Measurements from ENCODE around the gene CEMIP.

The CEMIP gene

GRCh38 chr15:80831192-80831591 is 52.0 kb downstream of the CEMIP start:
- no peaks in the 10 kb centered on the region for H3K79me2 ChIP-seq (ENCODE audit: insufficient read depth, low read length)
- no peaks in the 10 kb centered on the region for H3K36me3 ChIP-seq (ENCODE audit: insufficient read depth, low read length)
- no peaks in the 10 kb centered on the region for H4K20me1 ChIP-seq (ENCODE audit: insufficient read depth, low read length, poor library complexity, severe bottlenecking)
- H3K4me3 ChIP-seq (ENCODE audit: low read length, poor library complexity, severe bottlenecking), result no peak overlapping the region
- no peak overlapping the region for H2AFZ ChIP-seq (ENCODE audit: low read length)
- no peaks in the 10 kb centered on the region for H3K9me3 ChIP-seq (ENCODE audit: insufficient read depth, low read depth, low read length)
- H3K27me3 ChIP-seq (ENCODE audit: insufficient read depth, low read length, poor library complexity, severe bottlenecking), result no peaks in the 10 kb centered on the region
- TF ChIP-seq EZH2phosphoT487 (IDR thresholded peaks at IDR 0.05; ENCODE audit: borderline replicate concordance) (no peak), CTCF (conservative IDR thresholded peaks at IDR 0.05; ENCODE audit: low read length) (no peak)
- no peaks in the 10 kb centered on the region for H3K4me1 ChIP-seq (ENCODE audit: insufficient read depth, low read length, poor library complexity, severe bottlenecking)
- no peak overlapping the region for H3K9ac ChIP-seq (ENCODE audit: low read depth, low read length, poor library complexity, severe bottlenecking)
- H3F3A ChIP-seq (ENCODE audit: low read depth), result no peaks in the 10 kb centered on the region
- no peaks in the 10 kb centered on the region for H3K9me2 ChIP-seq (replicated peaks; ENCODE audit: low read depth, low read length)
- no peak overlapping the region for H3K4me2 ChIP-seq (ENCODE audit: low read depth, low read length, poor library complexity, severe bottlenecking)

GRCh38 chr15:80831606-80832224 is 52.5 kb downstream of the CEMIP start:
- no peaks in the 10 kb centered on the region for H3K36me3 ChIP-seq (ENCODE audit: insufficient read depth, low read length)
- TF ChIP-seq CTCF (conservative IDR thresholded peaks at IDR 0.05; ENCODE audit: low read length), result no peak
- TF ChIP-seq EZH2phosphoT487 (IDR thresholded peaks at IDR 0.05; ENCODE audit: borderline replicate concordance), result no peak
- no peak overlapping the region for H3K4me3 ChIP-seq (ENCODE audit: low read length, poor library complexity, severe bottlenecking)
- no peak overlapping the region for H2AFZ ChIP-seq (ENCODE audit: low read length)
- H3K9ac ChIP-seq (ENCODE audit: low read depth, low read length, poor library complexity, severe bottlenecking), result no peak overlapping the region
- H3K4me2 ChIP-seq (ENCODE audit: low read depth, low read length, poor library complexity, severe bottlenecking), result no peak overlapping the region
- no peaks in the 10 kb centered on the region for H3K4me1 ChIP-seq (ENCODE audit: insufficient read depth, low read length, poor library complexity, severe bottlenecking)
- H3K9me2 ChIP-seq (replicated peaks; ENCODE audit: low read depth, low read length), result no peaks in the 10 kb centered on the region
- no peaks in the 10 kb centered on the region for H4K20me1 ChIP-seq (ENCODE audit: insufficient read depth, low read length, poor library complexity, severe bottlenecking)
- H3F3A ChIP-seq (ENCODE audit: low read depth), result no peaks in the 10 kb centered on the region
- no peaks in the 10 kb centered on the region for H3K27me3 ChIP-seq (ENCODE audit: insufficient read depth, low read length, poor library complexity, severe bottlenecking)
- no peaks in the 10 kb centered on the region for H3K79me2 ChIP-seq (ENCODE audit: insufficient read depth, low read length)
- no peaks in the 10 kb centered on the region for H3K9me3 ChIP-seq (ENCODE audit: insufficient read depth, low read depth, low read length)

- Histone ChIP-seq H3K9me3 (ENCODE audit: insufficient read depth, low read depth, low read length) (no peaks in the 10 kb centered on the region), H3K36me3 (ENCODE audit: insufficient read depth, low read length) (no peaks in the 10 kb centered on the region), H3K79me2 (ENCODE audit: insufficient read depth, low read length) (no peaks in the 10 kb centered on the region), H3K4me3 (ENCODE audit: low read length, poor library complexity, severe bottlenecking) (no peak overlapping the region), H4K20me1 (ENCODE audit: insufficient read depth, low read length, poor library complexity, severe bottlenecking) (no peaks in the 10 kb centered on the region), H3K4me2 (ENCODE audit: low read depth, low read length, poor library complexity, severe bottlenecking) (no peak overlapping the region), H3K4me1 (ENCODE audit: insufficient read depth, low read length, poor library complexity, severe bottlenecking) (no peaks in the 10 kb centered on the region), H2AFZ (ENCODE audit: low read length) (no peak overlapping the region), H3K27me3 (ENCODE audit: insufficient read depth, low read length, poor library complexity, severe bottlenecking) (no peaks in the 10 kb centered on the region), H3K9ac (ENCODE audit: low read depth, low read length, poor library complexity, severe bottlenecking) (no peak overlapping the region), H3K9me2 (replicated peaks; ENCODE audit: low read depth, low read length) (no peaks in the 10 kb centered on the region), H3F3A (ENCODE audit: low read depth) (no peaks in the 10 kb centered on the region)
- TF ChIP-seq EZH2phosphoT487 (IDR thresholded peaks at IDR 0.05; ENCODE audit: borderline replicate concordance), result no peak
- no peak for TF ChIP-seq CTCF (conservative IDR thresholded peaks at IDR 0.05; ENCODE audit: low read length)
These were observed 53.5 kb downstream of the CEMIP start for GRCh38 chr15:80832686-80833085.

All from Loucy (cell line).